OCI-LY3 (cell line): ENCODE measurements around the gene RNF11.
"Not testable (repeated sequence)": the region's sequence is repeated elsewhere in the genome, so short reads cannot be mapped to it uniquely, and the experiment has no call there.

ENCODE experiments used
- H2AFZ ChIP-seq: fragments of 200-600, 300-600 bp; shearing (Covaris generic); 2 replicates; pipeline ENCODE4 v1.6.0; 2014; ENCODE audit warnings: antibody characterized with exemption, low read depth, low read length
- H3K27ac ChIP-seq: fragments of 200-600, 300-600 bp; sonication (generic); 2 replicates; pipeline ENCODE4 v1.5.1; 2014; ENCODE audit warnings: mild to moderate bottlenecking, low read length, moderate library complexity, mixed read lengths
- H3K27me3 ChIP-seq: fragments of 200-600, 300-600 bp; sonication (generic); 2 replicates; pipeline ENCODE4 v1.6.1; 2014; ENCODE audit warnings: low read depth, low read length, mixed read lengths
- H3K36me3 ChIP-seq: fragments of 200-600, 300-600 bp; sonication (generic); replicated peaks from 2 replicates; pipeline ENCODE3; 2014; ENCODE audit warnings: low read depth, low read length, mixed read lengths
- H3K4me1 ChIP-seq: fragments of 300-600, 200-600 bp; sonication (generic); 2 replicates; pipeline ENCODE4 v1.6.1; 2014; ENCODE audit warnings: low read length, mixed read lengths
- H3K4me2 ChIP-seq: fragments of 200-600, 300-600 bp; sonication (generic); 2 replicates; pipeline ENCODE4 v1.6.1; 2014; ENCODE audit warnings: low read length, mixed read lengths
- H3K4me3 ChIP-seq: fragments of 300-600, 200-600 bp; sonication (generic); 2 replicates; pipeline ENCODE4 v1.5.1; 2014; ENCODE audit warnings: antibody characterized with exemption, mild to moderate bottlenecking, low read length, moderate library complexity
- H3K79me2 ChIP-seq: fragments of 300-600, 200-600 bp; shearing (Covaris generic); 2 replicates; pipeline ENCODE4 v1.6.1; 2014; ENCODE audit warnings: mild to moderate bottlenecking, low read length, mixed read lengths
- H3K9ac ChIP-seq: fragments of 300-600, 200-600 bp; shearing (Covaris generic); 2 replicates; pipeline ENCODE4 v1.6.0; 2014; ENCODE audit warnings: mild to moderate bottlenecking, low read length, moderate library complexity
- H3K9me3 ChIP-seq: fragments of 200-600, 300-600 bp; shearing (Covaris generic); 2 replicates; pipeline ENCODE4 v1.6.1; 2014; ENCODE audit warnings: low read length, mixed read lengths; ENCODE audit not compliant: insufficient read depth
- H4K20me1 ChIP-seq: fragments of 200-600, 300-600 bp; sonication (generic); 2 replicates; pipeline ENCODE4 v1.6.1; 2016; ENCODE audit warnings: low read length, mixed read lengths; ENCODE audit not compliant: insufficient read depth
- EZH2phosphoT487 ChIP-seq: fragments of 200-600 bp; shearing (Covaris generic); IDR thresholded peaks from 2 replicates; pipeline ENCODE4 v1.6.1; 2018; ENCODE audit warnings: antibody characterized with exemption, mixed run types, low read depth
- TF ChIP-seq, protein P1 (sequence below): fragments of 200-600, 300-600 bp; sonication (generic); IDR thresholded peaks from 2 replicates; pipeline ENCODE4 v1.5.1; 2014; ENCODE audit warnings: antibody characterized with exemption, low read length, low read depth

Gene RNF11

GRCh38 chr1:51222136-51222787 lies 13.8 kb upstream of the RNF11 start:
- no peak overlapping the region for H3K4me3 ChIP-seq
- no peaks in the 10 kb centered on the region for H3K9me3 ChIP-seq
- no peaks in the 10 kb centered on the region for H3K27me3 ChIP-seq
- no peak for TF ChIP-seq EZH2phosphoT487
- TF ChIP-seq, protein P1, sequence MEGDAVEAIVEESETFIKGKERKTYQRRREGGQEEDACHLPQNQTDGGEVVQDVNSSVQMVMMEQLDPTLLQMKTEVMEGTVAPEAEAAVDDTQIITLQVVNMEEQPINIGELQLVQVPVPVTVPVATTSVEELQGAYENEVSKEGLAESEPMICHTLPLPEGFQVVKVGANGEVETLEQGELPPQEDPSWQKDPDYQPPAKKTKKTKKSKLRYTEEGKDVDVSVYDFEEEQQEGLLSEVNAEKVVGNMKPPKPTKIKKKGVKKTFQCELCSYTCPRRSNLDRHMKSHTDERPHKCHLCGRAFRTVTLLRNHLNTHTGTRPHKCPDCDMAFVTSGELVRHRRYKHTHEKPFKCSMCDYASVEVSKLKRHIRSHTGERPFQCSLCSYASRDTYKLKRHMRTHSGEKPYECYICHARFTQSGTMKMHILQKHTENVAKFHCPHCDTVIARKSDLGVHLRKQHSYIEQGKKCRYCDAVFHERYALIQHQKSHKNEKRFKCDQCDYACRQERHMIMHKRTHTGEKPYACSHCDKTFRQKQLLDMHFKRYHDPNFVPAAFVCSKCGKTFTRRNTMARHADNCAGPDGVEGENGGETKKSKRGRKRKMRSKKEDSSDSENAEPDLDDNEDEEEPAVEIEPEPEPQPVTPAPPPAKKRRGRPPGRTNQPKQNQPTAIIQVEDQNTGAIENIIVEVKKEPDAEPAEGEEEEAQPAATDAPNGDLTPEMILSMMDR: no peak
- no peaks in the 10 kb centered on the region for H3K36me3 ChIP-seq
- no peak overlapping the region for H3K4me2 ChIP-seq
- no peak overlapping the region for H3K27ac ChIP-seq
- H3K9ac ChIP-seq: no peak overlapping the region
- no peaks in the 10 kb centered on the region for H4K20me1 ChIP-seq
- H2AFZ ChIP-seq: no peak overlapping the region
- no peaks in the 10 kb centered on the region for H3K4me1 ChIP-seq
- no peaks in the 10 kb centered on the region for H3K79me2 ChIP-seq

GRCh38 chr1:51222809-51223208 lies 13.3 kb upstream of the RNF11 start:
- Histone ChIP-seq H3K4me2 (no peak overlapping the region), H3K9ac (no peak overlapping the region), H3K9me3 (no peaks in the 10 kb centered on the region), H2AFZ (no peak overlapping the region), H3K79me2 (no peaks in the 10 kb centered on the region), H3K27ac (no peak overlapping the region), H4K20me1 (no peaks in the 10 kb centered on the region), H3K4me1 (no peaks in the 10 kb centered on the region), H3K4me3 (no peak overlapping the region), H3K36me3 (no peaks in the 10 kb centered on the region), H3K27me3 (no peaks in the 10 kb centered on the region)
- TF ChIP-seq EZH2phosphoT487: no peak
- TF ChIP-seq, protein P1: no peak

- Histone ChIP-seq H3K36me3 (no peaks in the 10 kb centered on the region), H3K4me1 (no peaks in the 10 kb centered on the region), H4K20me1 (no peaks in the 10 kb centered on the region), H3K27me3 (no peaks in the 10 kb centered on the region; the same call in 1 of the 2 replicates), H3K79me2 (no peaks in the 10 kb centered on the region), H3K4me3 (no peak overlapping the region), H3K27ac (no peak overlapping the region), H3K9me3 (no peaks in the 10 kb centered on the region), H3K4me2 (no peak overlapping the region), H3K9ac (no peak overlapping the region), H2AFZ (no peak overlapping the region)
- no peak for TF ChIP-seq EZH2phosphoT487
- TF ChIP-seq, protein P1: no peak
Observed at GRCh38 chr1:51224255-51224654, 11.8 kb upstream of the RNF11 start.

DNA sequence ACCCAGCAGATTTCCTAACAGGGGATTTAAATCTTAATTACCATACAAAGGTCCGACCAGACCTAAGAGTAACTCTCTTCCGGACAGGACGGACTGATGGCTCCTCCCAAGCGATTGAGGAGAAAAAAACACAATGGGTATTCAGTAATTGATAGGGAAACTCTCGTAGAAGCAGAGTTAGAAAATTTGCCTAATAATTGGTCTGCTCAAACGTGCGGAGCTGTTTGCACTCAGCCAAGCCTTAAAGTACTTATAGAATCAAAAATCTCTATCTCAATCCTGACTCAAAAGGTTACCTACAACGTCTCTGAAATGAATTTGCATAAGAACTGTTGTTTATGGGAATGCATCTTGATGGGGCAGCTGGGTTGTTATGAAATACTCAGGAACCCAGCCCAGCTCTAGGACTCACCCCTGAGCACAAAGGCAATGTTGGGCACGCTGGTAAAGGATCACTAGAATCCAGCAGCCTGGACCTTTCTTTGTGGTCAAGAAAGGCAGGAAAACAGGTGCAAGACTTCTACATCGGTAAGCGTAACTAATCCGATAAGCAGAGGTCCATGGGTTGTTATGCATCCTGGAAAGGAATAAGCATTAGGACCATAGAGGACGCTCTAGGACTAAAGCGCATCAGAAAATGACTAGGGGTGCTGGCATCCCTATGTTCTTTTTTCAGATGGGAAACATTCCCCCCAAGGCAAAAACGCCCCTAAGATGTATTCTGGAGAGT lies 8.7 kb upstream of the RNF11 start:
- not testable (repeated sequence) for H3K9ac ChIP-seq, H3K79me2 ChIP-seq, H3K9me3 ChIP-seq, H3K4me2 ChIP-seq, H3K27ac ChIP-seq, H3K36me3 ChIP-seq, H3K4me3 ChIP-seq, H4K20me1 ChIP-seq, H3K4me1 ChIP-seq, H2AFZ ChIP-seq, H3K27me3 ChIP-seq

DNA sequence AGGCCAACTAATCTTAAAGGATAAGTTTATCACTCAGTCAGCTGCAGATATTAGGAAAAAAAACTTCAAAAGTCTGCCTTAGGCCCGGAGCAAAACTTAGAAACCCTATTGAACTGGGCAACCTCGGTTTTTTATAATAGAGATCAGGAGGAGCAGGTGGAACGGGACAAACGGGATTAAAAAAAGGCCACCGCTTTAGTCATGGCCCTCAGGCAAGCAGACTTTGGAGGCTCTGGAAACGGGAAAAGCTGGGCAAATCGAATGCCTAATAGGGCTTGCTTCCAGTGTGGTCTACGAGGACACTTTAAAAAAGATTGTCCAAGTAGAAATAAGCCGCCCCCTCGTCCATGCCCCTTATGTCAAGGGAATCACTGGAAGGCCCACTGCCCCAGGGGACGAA lies 7.6 kb upstream of the RNF11 start:
- H3K4me3 ChIP-seq, H3K27ac ChIP-seq, H3K79me2 ChIP-seq, H3K4me2 ChIP-seq, H3K27me3 ChIP-seq, H3K9ac ChIP-seq, H3K4me1 ChIP-seq, H4K20me1 ChIP-seq, H2AFZ ChIP-seq, H3K36me3 ChIP-seq, H3K9me3 ChIP-seq: not testable (repeated sequence)
